Muscle layer of colon (tissue), 2 donors: ENCODE data around the gene TUBB.

Experiments
- H3K27ac ChIP-seq: one replicate; pipeline ENCODE4 v1.7.0; 2013; ENCODE audit warnings: low read depth, mild to moderate bottlenecking, low read length, moderate library complexity
- H3K27me3 ChIP-seq, 2 donors: one replicate each; pipeline ENCODE4 v1.7.0; 2013; ENCODE audit warnings: low read length in 2 of 2, mild to moderate bottlenecking in 2 of 2; ENCODE audit not compliant: insufficient read depth in 2 of 2, control insufficient read depth in 1 of 2
- H3K36me3 ChIP-seq: one replicate; pipeline ENCODE4 v1.7.0; 2013; ENCODE audit warnings: mild to moderate bottlenecking, low read length; ENCODE audit not compliant: insufficient read depth
- H3K4me1 ChIP-seq: one replicate; pipeline ENCODE4 v1.7.0; 2013; ENCODE audit warnings: mild to moderate bottlenecking, low read length; ENCODE audit not compliant: insufficient read depth
- H3K4me3 ChIP-seq, 2 donors: one replicate each; pipeline ENCODE4 v1.7.0; 2013; ENCODE audit warnings: low read length in 2 of 2, low read depth in 1 of 2, mild to moderate bottlenecking in 1 of 2, moderate library complexity in 1 of 2
- H3K9ac ChIP-seq: one replicate; pipeline ENCODE4 v1.7.0; 2013; ENCODE audit warnings: low read length
- H3K9me3 ChIP-seq: one replicate; pipeline ENCODE4 v1.7.0; 2013; ENCODE audit warnings: mild to moderate bottlenecking, low read length
- donor health status: abdominal sarcoma.
- donor health status: Adenocarcinoma of cecum.

The TUBB gene

GRCh38 chr6:30738532-30738931 lies 18.4 kb downstream of the TUBB start:
- no peaks in the 10 kb centered on the region for H3K9me3 ChIP-seq
- H3K27ac ChIP-seq = no peak overlapping the region
- H3K27me3 ChIP-seq = no peaks in the 10 kb centered on the region
- H3K9ac ChIP-seq = no peak overlapping the region
- peaks cover 69% of the 10 kb centered on the region for H3K36me3 ChIP-seq
- H3K4me3 ChIP-seq = no peak overlapping the region
- H3K4me1 ChIP-seq = peaks cover 29% of the 10 kb centered on the region

- Histone ChIP-seq H3K36me3 (peaks cover 57% of the 10 kb centered on the region), H3K9me3 (no peaks in the 10 kb centered on the region), H3K9ac (peak overlapping the region; percentile 93), H3K4me3 (no peak overlapping the region), H3K27ac (peak overlapping the region; percentile 50), H3K27me3 (no peaks in the 10 kb centered on the region), H3K4me1 (peaks cover 33% of the 10 kb centered on the region)
Observed at GRCh38 chr6:30740540-30740870, 20.4 kb downstream of the TUBB start.

- no peaks in the 10 kb centered on the region for H3K27me3 ChIP-seq
- peaks cover 50% of the 10 kb centered on the region for H3K36me3 ChIP-seq
- peak overlapping the region; percentile 93 for H3K9ac ChIP-seq
- H3K9me3 ChIP-seq = no peaks in the 10 kb centered on the region
- H3K4me1 ChIP-seq = peaks cover 33% of the 10 kb centered on the region
- peak overlapping the region; percentile 80 to 87 for H3K4me3 ChIP-seq
- peak overlapping the region; percentile 97 for H3K27ac ChIP-seq
Observed at GRCh38 chr6:30741063-30741779, 21.1 kb downstream of the TUBB start.

GRCh38 chr6:30741789-30742315 lies 21.7 kb downstream of the TUBB start:
- peaks cover 33% of the 10 kb centered on the region for H3K4me1 ChIP-seq
- peak overlapping the region; percentile 80 to 87 for H3K4me3 ChIP-seq

GRCh38 chr6:30742316-30743098 lies 22.4 kb downstream of the TUBB start, which contains the start of gene FLOT1:
TSS of gene FLOT1 (minus strand) at chr6:30742687. CDS start at chr6:30742189, 498 bp downstream.
- H3K27me3 ChIP-seq = no peaks in the 10 kb centered on the region
- peaks cover 33% of the 10 kb centered on the region for H3K4me1 ChIP-seq

More at GRCh38 chr6:30741789-30742315, 21.7 kb downstream of the TUBB start:
- Histone ChIP-seq H3K27ac (peak overlapping the region; percentile 97), H3K9ac (peak overlapping the region; percentile 93), H3K9me3 (no peaks in the 10 kb centered on the region), H3K36me3 (peaks cover 47% of the 10 kb centered on the region), H3K27me3 (no peaks in the 10 kb centered on the region)

DNA sequence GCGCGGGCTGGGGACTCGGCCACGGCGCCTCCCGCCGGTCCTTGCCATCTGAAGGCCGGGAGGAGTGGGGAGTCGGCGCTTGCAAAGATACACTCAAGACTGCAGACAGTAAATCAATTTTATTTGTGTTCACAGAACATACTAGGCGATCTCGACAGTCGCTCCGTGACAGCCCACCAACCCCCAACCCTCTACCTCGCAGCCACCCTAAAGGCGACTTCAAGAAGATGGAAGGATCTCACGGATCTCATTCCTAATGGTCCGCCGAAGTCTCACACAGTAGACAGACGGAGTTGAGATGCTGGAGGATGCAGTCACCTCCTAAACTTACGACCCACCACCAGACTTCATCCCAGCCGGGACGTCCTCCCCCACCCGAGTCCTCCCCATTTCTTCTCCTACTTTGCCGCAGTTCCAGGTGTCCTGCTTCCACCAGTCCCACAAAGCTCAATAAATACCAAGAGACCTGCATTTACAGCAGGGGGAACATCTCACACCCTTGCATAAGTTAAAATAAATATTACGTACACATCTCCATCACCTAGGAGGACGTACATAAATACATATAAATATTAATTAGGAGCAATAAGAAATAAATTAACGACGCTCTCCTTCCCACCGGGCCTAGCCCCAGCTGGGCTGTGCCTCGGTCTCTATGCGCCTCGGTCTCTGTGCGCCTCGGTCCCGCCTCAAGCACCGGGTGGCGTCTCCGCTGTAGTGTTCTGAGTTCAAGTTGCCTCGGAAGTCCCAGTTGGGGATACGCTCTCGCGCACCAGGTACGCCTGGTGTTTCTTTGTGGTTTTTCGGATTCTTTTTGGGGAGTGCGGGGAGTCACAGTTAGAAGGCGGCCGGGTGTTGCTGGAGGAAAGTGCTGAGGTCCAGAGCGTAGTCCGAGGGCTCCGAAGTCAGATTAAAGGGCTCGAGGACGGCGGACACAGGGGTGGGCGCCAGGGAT lies 23.2 kb downstream of the TUBB start:
- H3K27me3 ChIP-seq = no peaks in the 10 kb centered on the region
- peaks cover 32% of the 10 kb centered on the region for H3K36me3 ChIP-seq
- H3K9me3 ChIP-seq = no peaks in the 10 kb centered on the region
- peak overlapping the region; percentile 38 to 97 for H3K4me3 ChIP-seq
- H3K4me1 ChIP-seq = peaks cover 36% of the 10 kb centered on the region
- H3K9ac ChIP-seq = peak overlapping the region; percentile 99
- peak overlapping the region; percentile 97 for H3K27ac ChIP-seq

More at GRCh38 chr6:30742316-30743098, 22.4 kb downstream of the TUBB start, which contains the start of gene FLOT1:
- peak within 1 kb of the TSS; percentile 80 to 97 for H3K4me3 ChIP-seq
- peak within 1 kb of the TSS; percentile 97 for H3K27ac ChIP-seq
- H3K9ac ChIP-seq = peak within 1 kb of the TSS; percentile 99
- peaks cover 41% of the 10 kb centered on the region for H3K36me3 ChIP-seq
- no peaks in the 10 kb centered on the region for H3K9me3 ChIP-seq

- H3K9ac ChIP-seq = peak within 1 kb of the TSS; percentile 99
- no peaks in the 10 kb centered on the region for H3K27me3 ChIP-seq
- peaks cover 38% of the 10 kb centered on the region for H3K4me1 ChIP-seq
- H3K27ac ChIP-seq = peak within 1 kb of the TSS; percentile 97
- peak within 1 kb of the TSS; percentile 38 to 97 for H3K4me3 ChIP-seq
- peaks cover 24% of the 10 kb centered on the region for H3K36me3 ChIP-seq
- no peaks in the 10 kb centered on the region for H3K9me3 ChIP-seq
Observed at GRCh38 chr6:30744054-30744805, 24.1 kb downstream of the TUBB start, which contains the start of gene IER3. TSS of gene IER3 (minus strand) at chr6:30744547. CDS start at chr6:30744518, 29 bp downstream.

DNA sequence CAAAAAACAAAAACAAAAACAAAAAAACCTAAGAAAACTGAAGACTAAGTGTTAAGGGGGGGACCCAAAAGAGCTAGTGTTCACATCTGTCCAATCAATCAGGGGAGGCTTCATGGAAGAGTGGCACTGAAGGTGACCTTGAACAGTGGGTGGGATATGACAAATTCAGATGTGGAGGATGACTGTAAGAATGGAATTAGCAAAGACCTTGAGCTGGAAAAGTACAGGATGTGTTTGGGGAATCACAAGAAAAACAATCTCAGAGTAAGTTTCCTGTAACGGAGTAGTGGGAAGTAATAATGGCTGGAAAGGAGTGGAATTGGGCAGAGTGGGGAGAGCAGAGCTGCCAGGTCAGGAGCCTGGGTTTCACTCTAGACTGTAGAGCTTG lies 27.1 kb downstream of the TUBB start:
- no peak overlapping the region for H3K4me3 ChIP-seq
- no peak overlapping the region for H3K27ac ChIP-seq
- no peaks in the 10 kb centered on the region for H3K9me3 ChIP-seq
- H3K9ac ChIP-seq = no peak overlapping the region
- no peaks in the 10 kb centered on the region for H3K27me3 ChIP-seq
- H3K4me1 ChIP-seq = peaks cover 37% of the 10 kb centered on the region
- H3K36me3 ChIP-seq = no peaks in the 10 kb centered on the region

- no peak overlapping the region for H3K9ac ChIP-seq
- peak overlapping the region; percentile 46 for H3K27ac ChIP-seq
- no peaks in the 10 kb centered on the region for H3K36me3 ChIP-seq
- no peaks in the 10 kb centered on the region for H3K27me3 ChIP-seq
- H3K4me3 ChIP-seq = no peak overlapping the region
- H3K4me1 ChIP-seq = peaks cover 44% of the 10 kb centered on the region
- no peaks in the 10 kb centered on the region for H3K9me3 ChIP-seq
Observed at GRCh38 chr6:30747902-30748769, 28.0 kb downstream of the TUBB start.
